GM18868 (cell line): ENCODE data around the gene CEP192.

ENCODE experiments used
- ATAC-seq: cut with Tn5 transposase; IDR thresholded peaks from one replicate; pipeline ENCODE4 v1.9.1; 2021; ENCODE audit warnings: mild to moderate bottlenecking, moderate library complexity; ENCODE audit not compliant: unreplicated experiment

CEP192 gene

DNA sequence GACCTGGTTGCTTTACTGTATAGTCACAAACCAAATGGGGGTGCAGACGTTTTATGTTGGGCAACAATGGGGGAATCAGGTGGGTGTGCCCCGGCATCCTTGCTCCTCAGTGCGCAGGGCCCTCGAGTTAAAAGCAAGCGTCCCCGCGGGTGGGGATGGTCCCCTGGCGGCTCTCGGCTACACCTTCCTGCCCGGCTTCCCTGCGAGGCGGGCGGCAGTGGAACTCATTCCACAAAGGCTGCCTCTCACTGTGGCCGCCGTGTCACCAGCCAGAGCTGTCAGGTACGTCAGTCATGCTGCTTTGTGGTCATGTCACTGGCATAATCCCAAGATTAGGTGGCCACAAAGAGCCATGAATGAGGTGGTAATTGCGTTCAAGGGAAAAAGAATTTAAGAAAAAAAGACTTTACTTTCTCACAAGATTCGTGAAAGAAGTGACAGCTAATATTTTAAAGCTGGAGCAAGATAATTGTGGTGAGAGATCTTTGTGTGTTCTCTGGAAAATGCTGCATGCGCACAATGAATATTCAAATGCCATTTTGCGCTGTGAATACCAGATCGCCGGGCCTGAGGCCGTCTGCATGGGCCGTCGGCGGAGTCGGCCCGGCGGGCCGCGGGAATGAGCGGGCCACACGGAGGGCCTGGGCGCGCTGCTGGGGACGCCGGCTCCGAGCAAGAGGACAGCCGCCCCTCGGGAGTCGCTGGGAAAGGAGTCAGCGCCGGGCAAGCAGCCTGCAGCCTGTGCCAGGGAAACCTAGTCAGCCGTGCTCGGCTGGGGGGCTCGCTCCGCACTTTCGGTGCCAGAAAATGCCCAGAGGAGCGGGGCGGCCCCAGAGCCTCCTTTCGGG, 145.1 kb downstream of the CEP192 start:
- ATAC-seq = peak; percentile 11

DNA sequence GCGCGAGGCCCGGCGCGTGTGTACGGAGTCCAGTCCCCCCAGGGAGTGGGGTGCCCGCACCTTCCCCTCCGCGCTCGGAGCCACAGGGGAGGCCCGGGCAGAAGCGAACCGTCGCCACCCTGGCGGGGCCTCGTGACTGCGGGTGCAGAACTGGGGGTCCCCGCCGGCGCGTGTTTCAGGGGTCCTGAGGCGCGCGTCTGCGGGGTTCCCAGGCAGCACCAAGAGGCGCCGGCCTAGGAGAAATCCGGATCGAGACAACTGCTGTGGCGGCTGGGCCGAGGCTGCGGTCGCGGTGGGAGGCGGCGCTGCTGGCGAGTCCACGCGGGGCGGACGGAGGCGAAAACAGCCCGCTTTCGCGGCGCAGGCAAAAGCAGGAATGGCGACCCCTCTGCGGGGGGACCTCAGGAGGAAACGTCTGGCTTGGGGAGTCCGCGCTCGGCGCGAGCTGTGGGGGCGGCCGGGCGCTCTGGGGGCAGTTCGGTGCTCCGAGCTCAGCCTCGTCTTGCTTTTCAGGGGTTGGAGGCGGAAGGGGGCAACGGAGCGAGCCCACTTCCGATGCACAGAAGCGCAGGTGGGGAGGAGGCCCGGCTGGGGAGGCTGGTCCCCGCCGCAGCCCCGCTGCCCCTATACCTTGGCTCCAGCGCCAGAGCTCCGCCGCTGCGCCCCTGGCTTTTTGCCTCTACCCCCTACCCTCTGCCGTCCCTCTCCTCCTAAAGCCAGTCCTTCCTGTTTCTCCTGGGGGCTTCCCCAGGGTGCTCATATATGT, 145.9 kb downstream of the CEP192 start:
- peak; percentile 57 for ATAC-seq

DNA sequence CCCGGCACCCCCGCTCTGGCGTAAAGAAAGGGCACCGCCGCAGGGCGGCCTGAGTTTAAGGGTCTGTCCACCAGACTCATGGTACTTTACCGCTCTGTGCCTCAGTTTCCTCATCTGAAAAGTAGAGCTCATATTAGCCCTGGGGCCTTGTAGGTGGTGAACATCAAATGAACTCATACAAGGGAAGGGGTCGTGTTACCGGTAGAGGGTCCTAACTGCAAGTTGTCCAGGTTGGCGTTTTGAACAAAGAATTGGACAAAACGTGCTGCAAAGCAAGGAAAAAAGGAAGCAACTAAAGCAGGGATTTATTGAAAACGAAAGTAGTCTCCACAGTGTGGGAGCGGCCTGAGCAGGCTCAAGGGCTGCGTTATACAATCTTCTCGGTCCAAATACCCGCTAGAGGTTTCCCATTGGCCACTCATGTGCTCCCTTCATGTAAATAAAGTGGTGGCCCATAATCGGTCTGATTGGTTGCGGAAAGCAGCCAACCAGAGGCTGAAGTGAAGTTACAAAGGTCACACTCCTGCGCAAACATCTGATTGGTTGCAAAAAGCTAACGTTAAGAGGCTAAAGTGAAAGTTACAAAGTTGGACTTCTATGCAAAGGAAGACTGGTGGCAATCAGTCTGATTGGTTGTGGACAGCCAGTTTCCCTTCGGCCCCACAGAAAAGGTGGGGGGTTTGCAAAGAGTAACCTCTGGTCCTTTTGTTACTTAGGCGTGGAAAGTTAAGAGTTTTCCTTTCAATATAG, 146.7 kb downstream of the CEP192 start:
- ATAC-seq = no peak

DNA sequence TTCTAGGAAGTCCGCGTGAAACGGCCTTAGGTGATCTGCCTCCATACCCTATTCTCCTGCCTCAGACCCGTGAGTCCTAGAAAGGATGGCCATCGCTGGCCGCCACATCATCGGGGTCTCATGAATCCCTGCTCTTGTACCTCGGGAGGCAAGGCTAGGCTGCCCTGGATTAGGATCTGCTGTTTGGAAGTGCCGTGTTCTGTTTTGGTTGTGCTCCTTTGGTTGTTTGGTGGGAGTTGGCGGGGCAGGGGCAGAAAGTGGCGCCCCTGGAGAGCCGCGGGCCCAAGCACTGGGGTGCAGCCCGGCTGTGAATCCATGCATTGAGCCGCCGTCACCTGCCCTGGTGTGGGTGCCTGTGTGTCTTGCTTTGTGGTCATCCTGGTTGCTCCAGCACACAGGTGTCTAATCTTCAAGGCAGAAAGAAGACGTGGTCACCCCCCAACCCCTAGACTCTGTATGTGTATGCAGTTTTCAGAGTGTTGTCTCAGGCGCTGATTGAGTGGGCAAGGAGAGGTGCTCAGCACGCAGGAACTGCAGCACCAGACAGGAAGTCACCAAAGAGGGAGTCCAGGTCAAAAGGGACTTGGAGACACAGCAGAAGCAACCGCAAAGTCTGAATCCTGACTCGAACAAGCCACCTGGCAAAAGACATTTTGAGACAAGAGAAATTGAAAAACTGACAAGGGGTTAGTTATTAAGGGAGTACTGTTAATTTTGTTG, 147.4 kb downstream of the CEP192 start:
- no peak for ATAC-seq

DNA sequence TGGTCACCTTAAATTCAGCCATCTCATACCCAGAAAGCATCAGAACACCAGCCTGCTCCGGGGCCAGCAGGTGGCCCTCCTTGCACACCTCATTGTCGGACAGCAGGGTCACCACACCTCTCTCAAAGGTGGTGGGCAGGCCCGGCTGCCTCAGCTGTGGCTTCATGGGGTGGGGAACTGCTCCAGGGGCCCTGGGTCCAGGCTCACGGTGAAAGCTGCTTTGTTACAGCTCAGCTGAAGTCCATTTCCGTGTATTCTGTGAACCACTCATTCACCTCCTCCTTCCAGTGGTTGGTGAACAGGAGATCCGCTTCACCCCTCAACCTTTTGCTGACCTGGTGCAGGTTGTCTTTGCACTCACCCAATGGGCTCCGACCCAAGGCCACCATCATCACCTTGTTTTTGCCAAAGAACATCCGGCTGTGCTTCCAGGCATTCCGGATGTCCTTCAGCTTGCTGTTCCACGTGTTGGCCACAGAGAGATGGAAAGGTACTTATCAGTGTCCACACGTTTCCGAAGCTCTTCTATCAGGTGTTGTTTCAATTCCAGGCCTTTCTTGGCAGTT, 148.8 kb downstream of the CEP192 start:
- ATAC-seq = no peak

DNA sequence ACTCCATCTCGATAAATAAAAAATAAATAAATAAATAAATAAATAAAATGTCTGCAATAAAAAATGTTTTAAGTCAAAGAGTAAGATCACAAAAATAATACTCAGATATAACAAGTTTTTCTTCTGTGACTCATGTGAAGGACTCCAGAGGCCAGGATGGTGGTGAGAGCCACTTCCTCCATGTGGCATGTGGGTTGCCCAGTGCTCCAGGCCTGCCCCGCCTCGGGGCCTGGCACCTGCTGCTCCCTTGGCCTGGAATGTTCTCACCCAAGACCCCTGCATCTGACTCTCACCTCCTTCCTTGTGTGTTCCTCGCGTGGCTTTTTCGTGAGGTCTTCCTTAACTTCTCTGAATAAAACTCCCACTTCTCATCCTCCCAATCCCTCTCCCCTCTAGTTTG, 150.0 kb downstream of the CEP192 start:
- no peak for ATAC-seq

DNA sequence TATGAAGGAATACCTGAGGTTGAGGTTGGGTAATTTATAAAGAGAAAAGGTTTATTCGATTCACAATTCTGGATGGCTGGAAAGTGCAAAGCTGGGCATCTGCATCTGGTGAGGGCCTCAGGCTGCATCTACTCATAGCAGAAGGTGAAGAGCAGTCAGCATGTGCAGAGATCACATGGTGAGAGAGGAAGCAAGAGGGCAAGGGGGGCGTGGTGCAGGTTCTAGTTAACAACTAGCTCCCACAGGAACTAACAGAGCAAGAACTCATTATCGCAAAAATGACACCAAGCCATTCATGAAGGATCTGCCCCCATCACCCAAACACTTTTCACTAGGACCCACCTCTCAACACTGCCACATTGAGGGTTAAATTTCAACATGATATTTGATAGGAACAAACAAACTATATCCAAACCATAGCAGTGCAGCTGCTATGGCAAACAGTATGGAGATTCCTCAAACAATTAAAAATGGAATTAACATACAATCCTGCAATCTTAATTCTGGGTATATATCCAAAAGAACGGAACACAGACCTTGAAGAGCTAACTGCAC, 154.6 kb downstream of the CEP192 start:
- no peak for ATAC-seq

DNA sequence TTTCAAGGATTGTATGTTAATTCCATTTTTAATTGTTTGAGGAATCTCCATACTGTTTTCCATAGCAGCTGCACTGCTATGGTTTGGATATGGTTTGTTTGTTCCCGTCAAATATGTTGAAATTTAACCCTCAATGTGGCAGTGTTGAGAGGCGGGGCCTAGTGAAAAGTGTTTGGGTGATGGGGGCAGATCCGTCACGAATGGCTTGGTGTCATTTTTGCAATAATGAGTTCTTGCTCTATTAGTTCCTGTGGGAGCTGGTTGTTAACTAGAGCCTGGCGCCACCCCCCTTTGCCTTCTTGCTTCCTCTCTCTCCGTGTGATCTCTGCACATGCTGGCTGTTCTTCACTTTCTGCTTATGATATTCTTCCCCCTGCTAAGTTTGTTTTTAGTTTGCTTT, 156.0 kb downstream of the CEP192 start:
- ATAC-seq = no peak

DNA sequence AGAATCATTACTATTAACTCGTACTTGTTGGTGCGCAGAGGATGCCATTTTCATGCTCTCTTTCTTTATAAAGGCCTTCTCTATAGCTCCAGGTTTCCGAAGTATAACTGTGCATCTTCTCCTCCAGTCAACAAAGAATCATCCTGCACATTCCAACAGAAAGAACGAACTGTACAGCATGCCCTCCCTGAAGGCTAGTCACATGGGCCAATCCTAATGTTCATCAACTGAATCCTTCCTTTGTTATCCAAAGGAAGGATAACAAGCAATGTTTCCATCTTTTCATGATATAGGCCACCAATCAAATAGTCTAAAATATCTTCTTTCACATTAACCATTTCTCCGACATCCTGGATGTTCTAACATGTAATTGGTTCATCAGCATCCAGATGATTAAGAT, 160.5 kb downstream of the CEP192 start:
- no peak for ATAC-seq

DNA sequence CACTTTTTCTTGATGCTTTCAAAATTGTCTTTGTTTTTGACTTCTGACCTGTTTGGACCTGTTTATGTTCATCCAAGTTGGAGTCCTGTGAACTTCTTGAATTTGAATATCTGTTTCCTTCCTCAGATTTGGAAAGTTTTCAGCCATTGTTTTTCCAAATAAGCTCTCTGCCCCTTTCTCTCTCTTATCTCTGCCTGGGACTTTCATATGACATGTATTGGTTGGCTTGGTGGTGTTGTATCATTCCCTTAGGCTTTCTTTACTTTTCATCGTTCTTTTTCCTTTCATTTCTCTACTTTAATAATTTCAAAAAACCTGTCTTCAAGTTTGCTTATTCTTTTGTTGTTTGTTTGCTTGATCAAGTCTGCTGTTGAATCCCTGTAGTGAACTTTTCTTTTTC, 167.3 kb downstream of the CEP192 start:
- no peak for ATAC-seq

DNA sequence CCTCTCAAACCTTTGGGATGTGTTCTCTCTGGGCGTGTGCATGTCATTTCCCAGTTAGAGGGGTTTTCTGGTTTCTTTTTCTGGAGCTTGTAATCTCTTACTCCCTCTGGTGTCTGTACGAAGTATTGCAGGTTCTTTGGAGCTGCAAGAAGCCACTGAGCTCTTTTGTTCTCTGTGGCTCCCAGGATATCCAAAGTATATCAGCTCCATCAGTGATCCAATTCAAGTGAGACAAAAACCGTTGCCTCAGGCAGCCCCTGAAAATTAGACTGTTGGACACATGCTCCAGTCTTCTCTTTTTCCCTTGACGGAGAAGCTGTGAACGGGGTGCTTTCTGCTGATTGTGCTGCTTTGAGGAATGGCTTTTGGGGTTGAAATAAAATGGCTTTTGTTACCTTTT, 168.4 kb downstream of the CEP192 start:
- ATAC-seq = no peak

DNA sequence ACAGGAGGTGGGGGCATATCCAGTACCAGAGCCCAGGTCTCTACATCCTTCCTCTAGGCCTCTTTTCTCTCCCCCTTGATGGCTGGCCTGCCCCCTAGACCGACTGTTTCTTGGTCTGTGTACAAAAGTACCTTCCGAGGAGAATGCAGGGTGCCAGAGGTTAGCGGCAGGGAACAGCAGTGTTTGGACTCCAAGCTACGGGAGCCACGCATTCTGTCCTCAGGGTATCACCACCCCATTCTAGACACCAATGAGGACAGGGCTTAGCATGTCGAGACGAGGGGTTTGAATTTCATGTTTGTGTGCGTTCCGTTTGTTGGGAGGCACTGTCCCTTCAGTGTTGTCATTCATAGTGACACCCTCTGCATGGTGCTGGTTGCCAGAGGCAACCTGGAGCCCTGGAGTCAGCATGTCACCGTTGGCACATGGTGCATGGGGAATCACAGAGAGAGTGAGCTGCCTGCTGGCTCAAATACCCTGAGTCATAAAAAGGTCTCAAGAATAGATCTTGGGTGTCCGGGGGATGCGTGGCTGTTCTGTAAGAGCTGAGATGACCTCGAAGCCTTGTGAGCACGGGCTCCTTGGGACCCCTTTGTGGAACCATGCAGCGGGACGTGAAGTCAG, 170.2 kb downstream of the CEP192 start:
- no peak for ATAC-seq

DNA sequence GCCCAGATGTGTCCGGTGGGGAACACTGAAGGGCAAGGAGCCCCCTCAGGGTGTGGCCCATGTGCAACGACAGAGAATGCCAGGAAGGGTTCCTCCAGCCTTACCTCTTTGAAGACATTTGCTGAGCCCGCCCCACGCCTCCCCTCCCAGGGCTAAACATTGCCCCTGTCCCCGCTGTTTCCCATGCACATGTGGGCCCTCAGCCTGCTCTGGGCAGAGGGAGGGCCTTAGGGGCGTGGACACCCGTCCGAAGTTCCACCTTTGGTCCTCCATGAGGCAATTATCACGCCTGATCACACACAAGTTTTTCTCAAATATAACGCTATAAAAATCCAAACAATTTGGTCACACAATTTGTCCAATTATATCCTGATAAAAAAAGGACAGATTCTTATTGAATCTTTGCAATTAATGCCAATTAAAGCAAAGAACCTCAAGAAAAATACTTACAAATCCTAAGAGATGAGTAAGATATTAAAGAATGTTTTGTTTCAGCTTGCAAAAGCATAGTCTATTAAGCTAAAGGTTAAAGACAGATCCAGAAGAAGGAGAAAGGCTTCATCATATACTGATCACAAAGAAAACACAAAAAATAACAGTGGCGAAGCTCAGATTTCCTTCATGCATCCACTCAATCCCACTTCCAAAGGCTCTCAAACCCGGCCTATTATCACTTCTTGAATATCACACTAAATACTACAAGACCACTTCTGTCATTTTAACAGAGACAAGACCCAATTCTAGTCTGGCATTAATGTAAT, 172.2 kb downstream of the CEP192 start:
- ATAC-seq = no peak

DNA sequence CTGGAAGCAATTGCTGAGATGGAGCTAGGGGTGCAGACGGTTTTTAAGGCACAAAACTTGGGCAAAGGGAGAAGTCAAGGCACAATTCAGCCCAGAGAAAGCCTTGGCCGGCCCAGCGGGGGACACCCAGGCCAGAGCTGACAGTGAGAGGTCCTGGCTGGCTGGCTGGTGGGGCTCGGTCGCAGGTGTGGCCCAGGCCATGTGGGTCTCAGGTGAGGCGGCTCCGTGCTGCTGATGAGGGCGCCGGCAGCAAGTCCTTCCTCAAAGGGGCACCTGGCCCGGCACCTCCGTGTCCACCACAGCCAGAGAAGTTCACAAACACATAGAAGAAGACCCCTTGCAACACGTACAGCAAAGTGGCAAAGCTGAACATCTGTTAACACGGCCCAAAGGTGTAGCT, 173.2 kb downstream of the CEP192 start:
- no peak for ATAC-seq

DNA sequence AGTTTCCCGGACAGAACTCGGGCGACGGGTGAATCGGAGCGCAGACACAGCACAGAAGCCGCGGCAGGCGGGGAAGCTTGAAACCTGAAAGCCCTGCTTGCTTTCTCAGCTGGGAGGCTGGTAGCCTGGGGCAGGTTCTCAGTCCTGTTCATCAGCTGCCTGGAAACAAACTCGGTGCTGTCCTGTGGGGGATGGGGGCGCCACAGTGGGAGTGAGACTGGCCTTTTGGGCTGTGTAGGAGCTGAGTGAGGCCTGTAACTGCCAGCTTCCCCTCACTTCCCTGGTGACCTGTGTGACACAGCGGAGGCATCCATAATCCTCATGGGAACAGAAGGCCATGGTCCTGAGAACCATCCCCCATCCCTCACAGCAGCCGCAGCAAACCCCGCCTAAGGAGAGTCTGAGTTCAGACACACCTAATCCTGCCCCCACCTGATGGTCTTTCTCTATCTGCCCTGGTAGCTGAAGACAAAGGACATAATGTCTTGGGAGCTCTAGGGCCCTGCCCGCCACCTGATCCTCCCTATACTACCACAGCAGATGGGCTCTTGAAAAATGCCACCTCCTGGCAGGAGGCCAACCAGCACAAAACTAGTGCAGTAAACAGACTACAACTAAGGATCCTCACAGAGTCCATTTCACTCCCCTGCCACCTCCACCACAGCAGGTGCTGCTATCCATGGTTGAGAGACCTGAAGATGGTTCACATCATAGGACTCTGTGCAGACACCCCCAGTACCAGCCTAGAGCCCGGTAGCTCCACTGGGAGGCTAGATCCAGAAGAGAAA, 174.7 kb downstream of the CEP192 start:
- ATAC-seq = no peak

DNA sequence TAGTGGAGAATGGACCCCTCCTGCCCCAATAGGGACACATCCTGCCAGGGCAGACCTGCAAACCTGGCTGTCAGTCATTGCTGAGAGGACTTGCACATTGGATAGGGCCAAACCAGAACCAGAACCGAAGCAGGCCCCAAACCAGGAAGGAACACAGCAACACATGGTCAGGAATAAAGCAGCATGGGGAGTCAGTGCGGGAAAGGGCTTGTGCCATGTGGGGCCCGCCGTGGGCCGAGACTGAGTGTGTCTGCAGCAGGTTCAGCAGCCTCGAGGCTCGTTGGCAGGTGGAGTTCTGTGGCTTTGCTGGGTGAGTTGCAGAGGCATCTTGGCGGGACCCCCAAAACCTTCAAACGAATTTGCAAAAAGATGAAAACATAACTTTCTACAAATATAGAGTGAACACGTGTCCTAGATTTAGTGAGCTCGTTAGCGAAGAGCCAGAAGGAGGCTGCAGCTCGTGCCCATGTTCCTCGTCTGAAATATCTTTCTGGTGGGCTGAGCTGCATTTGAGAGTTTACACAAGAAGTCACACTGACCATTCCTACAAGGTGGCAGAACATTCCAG, 182.5 kb downstream of the CEP192 start:
- no peak for ATAC-seq
